Hypothalamus (tissue), 51 donors: ENCODE measurements around the gene CYP27A1.
"Not testable (repeated sequence)": the region's sequence is repeated elsewhere in the genome, so short reads cannot be mapped to it uniquely, and the experiment has no call there.

ENCODE experiments used
- DNase-seq, 51 donors: peaks; one replicate each; lab custom pipeline; 2025; lab: John Stamatoyannopoulos, UW

CYP27A1 gene

DNA sequence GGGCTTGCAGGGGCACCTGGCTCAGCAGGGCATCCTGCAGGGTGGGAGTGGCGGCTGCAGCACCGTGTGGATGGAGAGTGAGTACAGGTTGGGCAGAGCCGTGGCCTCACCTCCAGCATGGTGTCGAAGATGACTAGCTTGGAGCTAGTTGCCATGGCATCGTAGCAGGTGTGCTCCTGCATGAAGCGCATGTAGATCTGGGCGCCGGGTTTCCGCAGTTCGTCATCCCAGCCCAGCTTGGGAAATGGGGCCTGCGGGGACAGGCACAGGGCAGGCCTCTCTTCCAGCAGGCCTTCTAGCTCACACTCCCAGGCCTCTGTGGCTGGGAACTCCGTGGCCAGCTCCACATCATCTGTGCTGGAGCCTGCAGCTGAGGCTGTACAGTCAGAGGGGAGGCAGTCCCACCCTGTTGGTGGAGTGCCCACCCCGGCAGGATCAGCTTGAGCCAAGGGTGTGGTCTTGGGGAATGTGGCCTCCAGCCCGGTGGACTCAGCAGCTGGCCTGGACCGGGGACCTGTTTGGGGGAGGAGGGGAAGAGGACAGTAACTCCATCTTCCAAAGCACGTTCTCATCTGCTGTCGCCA, 48.0 kb downstream of the CYP27A1 start:
- peak in 4 of 51 donors; percentile 3 to 49 (median 20) for DNase-seq

DNA sequence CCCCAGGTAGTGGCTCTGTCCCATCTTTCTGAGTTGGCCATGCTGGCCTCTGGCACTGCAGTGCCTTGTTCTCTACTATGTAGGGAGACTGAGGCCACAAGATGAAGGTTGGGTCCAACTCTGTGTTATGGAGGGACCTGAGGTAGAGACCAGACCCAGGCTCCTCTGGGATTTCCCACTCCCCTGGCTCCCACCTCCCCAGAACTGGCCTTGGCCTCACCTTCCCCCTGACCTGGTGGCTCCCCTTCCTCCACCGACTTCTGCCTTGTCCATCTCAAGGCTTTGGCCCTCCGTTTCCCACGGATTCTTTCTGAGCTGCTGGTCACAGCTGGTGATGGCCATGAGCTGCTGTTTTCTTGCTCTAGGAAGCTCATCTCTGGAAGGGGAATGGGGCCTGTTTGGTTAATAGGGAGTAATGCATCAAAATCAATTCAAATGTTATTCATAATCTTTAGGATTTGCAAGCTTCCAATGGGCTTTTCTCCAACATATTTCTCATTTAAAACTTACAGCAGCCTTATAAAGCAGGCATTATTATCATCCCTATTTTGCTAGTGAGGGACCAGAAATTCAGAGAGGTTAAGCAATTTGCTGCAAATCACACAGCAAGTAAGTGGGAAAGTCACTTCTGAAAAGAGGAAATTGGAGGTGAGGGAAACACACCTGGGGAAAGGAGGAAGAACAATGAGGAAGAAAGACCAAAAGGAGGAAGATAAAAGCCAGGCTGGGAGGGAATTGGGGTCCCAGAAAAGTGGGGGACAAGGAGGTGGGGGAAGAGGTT, 48.8 kb downstream of the CYP27A1 start:
- no peak for DNase-seq

DNA sequence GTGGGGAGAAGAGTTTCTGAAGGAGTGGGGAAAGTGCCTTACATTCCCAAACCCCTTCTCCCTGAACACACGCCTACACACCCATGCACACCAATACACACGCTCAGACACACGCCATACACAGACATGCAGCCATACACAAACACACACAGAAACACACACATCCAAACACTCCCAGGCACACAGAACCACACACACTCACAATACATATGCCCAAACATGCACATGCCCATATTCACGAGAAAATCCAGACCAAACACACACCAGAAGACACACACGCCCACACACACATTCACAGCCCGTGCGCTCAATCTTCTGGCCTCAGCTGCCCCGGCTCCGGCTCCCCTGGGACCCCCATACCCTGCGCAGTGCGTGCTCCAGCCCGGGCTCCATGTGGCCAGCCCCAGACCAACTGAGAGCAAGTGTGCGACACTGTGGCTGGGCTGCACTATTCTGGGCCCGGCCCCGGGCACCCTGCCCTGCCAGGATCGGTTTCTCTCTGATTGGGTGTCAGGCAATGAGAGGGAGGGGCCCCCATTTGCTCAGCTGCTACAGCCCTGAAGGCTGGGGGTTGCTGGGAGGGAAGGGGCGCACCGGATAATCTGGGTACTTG, 49.5 kb downstream of the CYP27A1 start, which contains the start of gene PRKAG3:
PRKAG3 (minus strand) TSS at position 426 of the 613 bp plus-strand sequence.
- no peak for DNase-seq

DNA sequence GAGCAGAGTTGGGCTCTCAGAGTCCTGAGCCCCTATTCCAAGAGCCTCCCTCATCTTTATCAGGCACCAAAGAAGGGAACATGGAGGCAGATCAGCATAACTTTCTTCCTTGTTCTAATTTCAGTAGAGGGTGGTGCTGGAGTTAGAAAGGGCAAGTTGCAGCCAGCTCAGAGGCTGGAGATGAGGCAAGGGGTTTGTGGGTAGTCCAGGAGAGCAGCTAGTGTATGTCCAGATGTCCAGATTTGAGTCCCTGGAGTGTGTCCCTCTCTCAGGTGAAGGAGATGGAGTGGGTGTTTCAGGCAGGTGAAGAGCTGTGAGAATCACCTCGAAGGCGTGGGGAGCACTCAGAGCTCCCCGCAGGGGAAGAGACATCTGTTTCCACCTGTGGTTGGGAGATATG, 50.1 kb downstream of the CYP27A1 start:
- no peak for DNase-seq

DNA sequence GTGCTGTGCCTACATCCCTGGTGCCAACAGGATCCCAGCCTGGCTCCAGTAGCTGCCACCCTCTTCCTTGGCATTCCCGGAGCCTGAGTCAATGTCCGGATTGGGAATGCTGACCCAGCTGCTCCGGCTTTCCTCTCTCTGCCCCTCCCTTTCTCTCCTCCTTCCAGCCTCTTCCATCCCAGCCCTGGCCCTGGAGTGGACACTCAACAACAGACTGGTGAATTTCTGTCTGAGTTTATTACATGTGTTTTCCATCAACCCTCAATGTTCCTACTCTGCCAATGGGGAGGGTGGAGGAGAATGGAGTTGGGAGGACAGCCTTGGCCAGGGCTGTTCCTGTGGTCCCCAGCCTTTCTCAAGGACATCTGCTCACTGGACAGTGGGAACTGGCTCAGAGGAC, 50.6 kb downstream of the CYP27A1 start:
- no peak for DNase-seq

DNA sequence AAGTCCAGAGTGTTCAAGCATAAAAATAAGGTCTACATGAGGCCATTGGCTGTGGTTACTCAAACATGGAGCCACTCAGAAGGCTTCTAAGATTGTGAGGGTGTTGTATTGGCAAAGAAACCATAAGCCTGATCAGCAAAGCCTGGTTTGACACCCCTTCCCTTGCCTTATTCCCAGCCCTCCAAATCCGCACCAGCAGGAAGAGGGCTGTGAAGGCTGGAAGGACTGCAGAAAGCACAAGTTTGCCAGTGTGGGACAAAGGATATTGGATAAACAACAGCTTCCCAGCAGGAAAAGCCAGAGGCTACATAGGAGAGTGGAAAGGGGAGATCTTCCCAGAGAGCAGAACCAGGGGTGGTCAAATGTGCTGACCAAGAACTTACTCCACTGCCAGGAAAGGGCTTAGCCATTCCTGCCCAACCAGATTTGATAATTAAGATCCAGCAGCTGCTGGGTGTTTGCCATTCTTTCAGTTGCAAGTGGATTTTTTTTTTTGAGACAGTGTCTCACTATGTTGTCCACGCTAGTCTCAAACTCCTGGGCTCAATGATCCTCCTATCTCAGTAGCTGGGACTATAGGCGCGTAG, 51.2 kb downstream of the CYP27A1 start:
- DNase-seq = no peak

DNA sequence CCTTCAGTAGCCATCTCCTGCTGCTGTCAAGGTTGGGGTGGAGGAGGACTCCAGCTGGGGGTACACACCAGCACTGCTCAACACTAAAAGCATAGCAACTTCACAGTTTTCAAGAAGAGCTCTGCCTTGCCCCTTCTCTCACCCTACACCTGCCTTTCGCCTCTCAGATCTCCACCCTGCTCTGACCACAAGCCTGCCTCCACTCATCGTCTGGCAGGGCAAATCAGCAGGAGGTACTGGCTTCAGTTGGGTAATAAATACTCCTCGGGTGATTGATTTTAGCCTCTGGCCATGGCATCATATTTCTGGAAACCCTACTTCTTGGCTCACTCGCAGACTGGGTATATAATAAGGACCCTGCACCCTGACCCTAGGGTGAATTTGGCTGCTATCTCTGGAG, 52.7 kb downstream of the CYP27A1 start:
- no peak for DNase-seq

DNA sequence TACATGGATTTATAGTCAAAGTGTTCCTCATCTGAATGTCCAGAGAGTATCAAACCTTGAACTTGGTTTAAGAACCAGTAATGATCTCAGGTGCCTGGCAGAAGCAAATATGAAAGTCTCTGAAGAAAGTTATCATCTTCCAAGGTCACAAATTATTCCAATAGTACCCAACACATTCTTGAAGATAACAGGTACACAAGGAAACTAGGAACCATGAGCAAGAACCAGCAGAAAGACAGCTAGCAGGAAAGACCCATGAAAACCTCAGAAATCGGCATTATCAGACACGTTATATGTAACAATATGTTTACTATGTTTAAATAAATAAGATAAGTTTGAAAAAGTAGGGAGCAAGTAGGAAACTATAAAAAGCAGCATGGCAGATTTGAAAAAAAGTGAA, 55.5 kb downstream of the CYP27A1 start:
- no peak for DNase-seq

DNA sequence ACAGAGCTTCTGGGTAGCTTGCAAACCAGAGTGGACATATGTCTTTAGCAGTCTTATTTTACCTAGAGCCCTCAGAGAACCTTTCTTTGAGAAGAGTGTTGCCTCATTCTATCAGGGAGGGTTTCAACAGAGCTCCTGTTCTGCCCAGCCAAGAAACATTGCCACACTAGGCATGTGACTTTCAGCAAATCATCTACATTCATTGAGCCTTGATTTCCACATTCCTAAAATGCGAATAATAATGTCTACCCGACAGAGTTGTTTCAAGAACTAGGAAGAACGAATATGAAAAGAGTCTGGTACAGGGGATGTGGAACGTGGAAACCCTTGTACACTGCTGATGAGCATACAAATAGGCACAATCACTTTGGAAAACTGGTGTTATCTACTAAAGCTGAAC, 57.5 kb downstream of the CYP27A1 start:
- no peak for DNase-seq

DNA sequence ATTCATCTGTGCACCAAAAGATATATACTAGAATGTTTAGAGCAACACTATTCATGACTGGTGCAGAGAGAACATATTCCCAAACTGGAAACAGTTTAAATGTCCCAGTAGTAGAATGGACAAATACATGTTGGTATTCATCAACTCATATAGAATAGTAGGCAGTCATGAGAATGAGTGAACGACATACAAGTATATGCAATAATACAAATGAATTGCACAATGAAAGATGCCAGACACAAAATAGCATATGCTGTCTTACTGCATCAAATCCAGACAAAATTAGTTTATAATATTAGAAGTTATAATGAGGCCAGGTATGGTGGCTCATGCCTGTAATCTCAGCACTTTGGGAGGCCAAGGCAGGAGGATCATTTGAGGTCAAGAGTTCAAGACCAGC, 57.9 kb downstream of the CYP27A1 start:
- DNase-seq = no peak

DNA sequence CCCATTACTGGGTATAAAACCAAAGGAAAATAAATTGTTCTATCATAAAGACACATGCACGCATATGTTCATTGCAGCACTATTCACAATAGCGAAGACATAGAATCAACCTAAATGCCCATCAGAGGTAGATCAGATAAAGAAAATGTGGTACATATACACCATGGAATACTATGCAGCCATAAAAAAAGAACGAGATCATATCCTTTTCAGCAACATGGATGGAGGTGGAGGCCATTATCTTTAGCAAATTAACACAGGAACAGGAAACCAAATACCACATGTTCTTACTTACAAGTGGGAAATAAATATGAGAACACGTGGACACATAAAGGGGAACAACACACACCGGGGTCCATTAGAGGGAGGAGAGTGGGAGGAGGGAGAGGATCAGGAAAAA, 62.4 kb downstream of the CYP27A1 start:
- DNase-seq = not testable (repeated sequence)

DNA sequence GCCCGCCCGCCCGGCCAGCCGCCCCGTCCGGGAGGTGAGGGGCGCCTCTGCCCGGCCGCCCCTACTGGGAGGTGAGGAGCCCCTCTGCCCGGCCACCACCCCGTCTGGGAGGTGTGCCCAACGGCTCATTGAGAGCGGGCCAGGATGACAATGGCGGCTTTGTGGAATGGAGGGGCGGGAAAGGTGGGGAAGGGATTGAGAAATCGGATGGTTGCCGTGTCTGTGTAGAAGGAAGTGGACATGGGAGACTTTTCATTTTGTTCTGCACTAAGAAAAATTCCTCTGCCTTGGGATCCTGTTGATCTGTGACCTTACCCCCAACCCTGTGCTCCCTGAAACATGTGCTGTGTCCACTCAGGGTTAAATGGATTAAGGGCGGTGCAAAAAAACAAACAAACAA, 65.0 kb downstream of the CYP27A1 start:
- DNase-seq = not testable (repeated sequence)

DNA sequence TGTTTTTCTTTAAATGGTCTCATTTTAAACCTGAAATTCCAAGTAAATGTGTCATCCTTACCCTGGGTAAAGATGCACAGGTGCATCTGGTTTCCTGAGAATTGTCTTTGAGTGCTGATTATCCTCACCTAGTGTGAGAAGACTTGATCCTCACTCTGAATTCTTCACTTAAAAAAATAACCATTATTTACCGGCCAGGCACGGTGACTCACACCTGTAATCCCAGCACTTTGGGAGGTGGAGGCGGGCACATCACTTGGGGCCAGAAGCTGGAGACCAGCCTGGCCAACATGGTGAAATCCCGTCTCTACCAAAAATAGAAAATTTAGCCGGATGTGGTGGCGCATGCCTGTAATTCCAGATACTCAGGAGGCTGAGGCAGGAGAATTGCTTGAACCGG, 67.8 kb downstream of the CYP27A1 start:
- DNase-seq = no peak

DNA sequence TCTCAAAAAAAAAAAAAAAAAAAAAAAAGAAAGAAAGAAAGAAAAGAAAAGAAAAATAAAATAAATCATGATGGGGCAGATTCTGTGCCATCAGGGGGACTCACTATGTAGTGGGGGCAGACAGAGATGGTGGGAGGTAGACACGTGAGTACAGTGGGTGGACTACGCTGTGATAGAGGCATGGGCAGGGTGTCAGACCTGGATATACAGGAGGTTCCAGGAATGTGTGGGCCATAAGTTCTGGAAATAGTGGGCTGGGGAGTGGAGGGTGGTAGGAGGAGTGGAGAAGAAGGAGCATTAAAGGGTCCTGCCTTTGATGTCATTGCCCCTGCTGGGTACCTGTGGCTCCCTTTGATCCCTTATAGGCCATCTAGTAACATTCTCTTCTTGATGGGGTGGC, 68.8 kb downstream of the CYP27A1 start:
- DNase-seq = no peak

DNA sequence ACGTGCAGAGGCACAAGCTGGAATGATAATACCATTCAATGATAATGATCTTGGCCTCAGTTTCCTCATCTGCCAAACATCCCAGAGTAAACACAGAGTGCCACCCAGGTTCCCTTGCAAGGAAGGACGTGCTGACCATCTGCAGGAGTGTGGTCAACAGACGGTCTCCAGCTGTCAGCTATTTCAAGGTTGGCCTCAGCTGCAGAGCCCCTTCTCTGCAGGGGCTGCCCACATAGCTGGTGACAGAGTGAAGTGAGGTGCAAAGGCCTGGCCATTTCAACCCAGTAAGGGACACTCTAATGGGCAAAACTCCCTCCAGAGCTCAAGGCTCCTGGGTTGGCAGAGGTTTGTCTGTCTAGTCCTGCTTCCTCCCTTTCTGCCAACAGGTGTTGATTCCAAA, 69.3 kb downstream of the CYP27A1 start:
- DNase-seq = no peak

DNA sequence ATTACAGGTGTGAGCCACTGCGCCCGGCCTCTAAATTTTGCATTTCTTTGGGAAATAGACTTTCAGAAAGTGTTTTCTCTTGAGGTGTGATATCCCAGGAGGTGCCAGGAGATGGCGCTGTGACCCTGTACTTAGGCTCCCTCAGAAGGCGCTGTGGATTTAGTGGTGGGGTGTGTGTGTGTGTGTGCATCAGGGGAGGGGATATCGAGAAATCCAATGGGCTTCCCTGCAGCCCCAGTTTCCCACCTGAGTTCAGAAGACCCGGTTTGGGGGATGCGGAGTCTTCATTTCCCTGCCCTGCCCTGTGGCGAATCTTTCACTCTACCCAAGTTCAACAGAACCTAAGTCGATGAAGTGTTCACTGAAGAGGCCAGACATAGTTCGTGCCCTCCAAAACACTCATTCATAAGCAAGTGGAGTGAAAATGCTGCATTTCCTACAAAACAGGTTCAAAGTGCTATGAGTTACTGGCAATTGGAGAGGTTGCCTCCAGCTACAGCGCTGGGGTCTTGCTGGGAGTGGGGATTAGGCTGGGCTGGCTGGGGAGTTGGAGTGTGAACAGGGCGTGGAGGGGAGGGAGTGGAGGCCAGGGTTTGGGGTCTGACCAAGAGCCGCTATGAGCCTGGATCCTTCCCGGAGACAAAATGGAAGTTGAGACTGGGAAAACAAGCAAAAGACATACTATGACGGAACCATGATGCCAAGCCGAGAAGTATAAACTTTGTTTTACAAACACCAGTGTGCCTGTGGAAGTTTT, 71.1 kb downstream of the CYP27A1 start:
- peak in 25 of 51 donors; percentile 5 to 58 (median 25) for DNase-seq

DNA sequence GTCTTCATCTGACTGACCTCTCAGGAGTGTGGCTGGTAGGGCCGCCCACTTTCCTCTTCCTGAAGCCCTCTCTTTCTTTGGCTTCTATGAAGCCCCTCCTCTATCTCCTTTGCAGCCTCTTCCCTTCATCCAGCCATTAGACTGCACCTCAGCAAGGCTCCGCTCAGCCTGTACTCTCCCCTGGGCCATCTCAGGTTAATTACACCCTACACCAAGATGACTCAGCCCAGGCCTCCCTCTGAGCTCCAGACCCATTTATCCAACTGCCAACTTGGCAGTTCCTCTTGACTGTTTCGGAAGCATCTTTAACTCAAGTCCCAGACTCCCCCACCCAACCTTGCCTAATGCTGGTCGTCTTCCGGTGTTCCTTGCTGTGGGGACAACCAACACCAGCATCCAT, 71.8 kb downstream of the CYP27A1 start:
- DNase-seq = no peak

DNA sequence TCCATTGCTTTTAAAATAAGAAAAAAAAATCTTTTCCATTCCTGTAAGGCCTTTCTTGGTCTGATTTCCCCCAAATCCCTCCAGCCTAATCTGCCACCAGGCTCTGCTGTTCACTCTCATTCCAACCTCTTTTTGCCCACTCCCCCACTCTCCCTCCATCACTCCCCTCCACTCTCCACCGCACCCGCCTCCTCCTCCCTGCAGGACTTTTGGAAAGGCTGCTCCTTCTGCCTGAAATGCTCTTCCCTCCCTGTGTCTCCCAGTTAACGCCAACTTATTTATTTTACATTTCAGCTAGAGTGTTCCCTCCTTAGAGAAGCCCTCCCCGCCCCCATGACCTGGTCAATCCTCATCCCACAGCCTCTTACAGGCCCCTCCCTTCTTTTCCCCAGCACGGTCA, 72.9 kb downstream of the CYP27A1 start:
- no peak for DNase-seq

DNA sequence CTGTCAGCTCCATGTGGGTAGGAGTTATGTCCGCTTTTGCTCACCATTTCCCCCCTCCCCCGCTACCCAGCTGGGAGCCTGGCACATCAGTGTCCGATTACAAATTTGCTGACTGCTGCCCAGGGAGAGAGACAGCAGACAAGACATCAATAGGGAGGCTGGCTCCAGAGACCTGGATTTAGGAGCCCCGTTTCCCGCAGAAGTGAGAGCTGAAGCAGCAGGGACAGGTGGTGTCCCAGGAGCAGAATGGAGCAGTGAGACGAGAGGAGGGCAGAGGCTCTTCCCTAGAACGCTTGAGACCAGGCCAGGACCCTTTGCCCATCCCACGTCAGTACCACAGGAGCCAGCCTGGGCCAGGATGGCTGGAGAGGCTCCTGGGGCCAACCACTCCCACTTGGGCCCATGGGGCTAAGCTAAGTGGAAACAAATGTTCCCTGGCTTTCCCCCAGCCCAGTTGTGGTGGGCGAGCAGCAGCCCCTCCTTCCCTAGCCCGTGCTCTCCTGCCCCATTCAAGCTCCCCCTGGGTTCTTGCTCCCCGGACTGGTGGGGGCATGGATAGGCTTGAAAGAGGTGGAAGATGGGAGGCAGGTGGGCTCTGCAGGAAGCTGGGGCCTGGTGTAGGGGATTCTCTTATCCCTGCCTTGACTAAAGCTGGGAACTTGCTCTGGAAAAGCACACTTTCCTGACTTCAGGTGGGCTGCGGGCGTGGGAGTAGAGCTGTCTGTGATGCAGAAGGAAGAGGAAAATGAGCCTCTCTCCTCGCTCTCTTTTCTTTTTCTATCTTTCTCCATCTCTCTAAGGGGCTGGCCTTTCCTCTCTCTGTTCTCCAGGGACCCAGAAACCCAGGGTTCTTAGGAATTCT, 73.6 kb downstream of the CYP27A1 start:
- no peak for DNase-seq
